Mucosa of descending colon (tissue), 3 donors: ENCODE measurements around the gene MOGAT3. TPM values are rescaled to one million over a fixed set of nuclear protein-coding genes. Genes with fewer than 3 reads are reported as not detected.

Experiments used
- ATAC-seq: fragments of 200-7000 bp; cut with Tn5 transposase; one replicate; pipeline ENCODE4 v1.9.1; 2020; ENCODE audit warnings: mild to moderate bottlenecking, moderate library complexity
- DNase-seq, 3 donors: peaks; one replicate each; pipeline ENCODE4 v3.0.0-alpha.2; 2020
- H3K36me3 ChIP-seq: fragments of 200-600 bp; one replicate; pipeline ENCODE4 v1.8.0; 2021; ENCODE audit warnings: low read depth, mild to moderate bottlenecking
- H3K4me1 ChIP-seq: fragments of 200-600 bp; one replicate; pipeline ENCODE4 v1.8.0; 2021; ENCODE audit warnings: low read depth, mild to moderate bottlenecking
- H3K4me3 ChIP-seq: fragments of 200-600 bp; one replicate; pipeline ENCODE4 v1.8.0; 2021; ENCODE audit warnings: mild to moderate bottlenecking
- H3K9me3 ChIP-seq: fragments of 200-600 bp; one replicate; pipeline ENCODE4 v1.8.0; 2021; ENCODE audit warnings: mild to moderate bottlenecking
- CTCF ChIP-seq: fragments of 200-600 bp; IDR thresholded peaks from one replicate; pipeline ENCODE4 v1.8.0; 2022; ENCODE audit warnings: antibody characterized with exemption, mild to moderate bottlenecking
- intact Hi-C, 2 donors: fragments of 100-400 bp; cut with DNase I in 1 of 2; cut with micrococcal nuclease in 1 of 2; formaldehyde crosslinking; loops; one replicate each; pipeline versions ENCODE4 v1.11.0 to v1.11.1; 2022; cut with DNase I, micrococcal nuclease
- total RNA-seq, 3 donors: library from RNA; stranded (reverse); fragmentation: NEBNext Ultra II Directional in 2 of 3; extraction: Animal tissue kit (Norgen Biotek cat#: 25700) in 2 of 3; gene quantifications; one replicate each; pipeline versions ENCODE4 v1.2.1 to v1.2.4, GENCODE V29; 2021 to 2023
- donor health status: DM: no; HTN: no; CAD: no; lungs with moderate emphysema.
- donor health status: DM: no; HTN: no; CAD: no.
- donor health status: DM: no; HTN: yes; CAD: no.

The MOGAT3 gene
- total RNA-seq, 3 donors from 2014 or later = 27.9 to 66.2 (median 58.3) TPM

GRCh38 chr7:101243646-101244374 lies 43.0 kb upstream of the MOGAT3 start:
- intact Hi-C loops = no loop called here
- no peaks in the 10 kb centered on the region for H3K9me3 ChIP-seq
- H3K4me1 ChIP-seq = peaks cover 11% of the 10 kb centered on the region
- H3K36me3 ChIP-seq = no peaks in the 10 kb centered on the region
- DNase-seq = peak in 1 of 3 donors; percentile 40
- ATAC-seq = peak; percentile 3
- peak overlapping the region; percentile 43 for H3K4me3 ChIP-seq
- no peak for TF ChIP-seq CTCF

DNA sequence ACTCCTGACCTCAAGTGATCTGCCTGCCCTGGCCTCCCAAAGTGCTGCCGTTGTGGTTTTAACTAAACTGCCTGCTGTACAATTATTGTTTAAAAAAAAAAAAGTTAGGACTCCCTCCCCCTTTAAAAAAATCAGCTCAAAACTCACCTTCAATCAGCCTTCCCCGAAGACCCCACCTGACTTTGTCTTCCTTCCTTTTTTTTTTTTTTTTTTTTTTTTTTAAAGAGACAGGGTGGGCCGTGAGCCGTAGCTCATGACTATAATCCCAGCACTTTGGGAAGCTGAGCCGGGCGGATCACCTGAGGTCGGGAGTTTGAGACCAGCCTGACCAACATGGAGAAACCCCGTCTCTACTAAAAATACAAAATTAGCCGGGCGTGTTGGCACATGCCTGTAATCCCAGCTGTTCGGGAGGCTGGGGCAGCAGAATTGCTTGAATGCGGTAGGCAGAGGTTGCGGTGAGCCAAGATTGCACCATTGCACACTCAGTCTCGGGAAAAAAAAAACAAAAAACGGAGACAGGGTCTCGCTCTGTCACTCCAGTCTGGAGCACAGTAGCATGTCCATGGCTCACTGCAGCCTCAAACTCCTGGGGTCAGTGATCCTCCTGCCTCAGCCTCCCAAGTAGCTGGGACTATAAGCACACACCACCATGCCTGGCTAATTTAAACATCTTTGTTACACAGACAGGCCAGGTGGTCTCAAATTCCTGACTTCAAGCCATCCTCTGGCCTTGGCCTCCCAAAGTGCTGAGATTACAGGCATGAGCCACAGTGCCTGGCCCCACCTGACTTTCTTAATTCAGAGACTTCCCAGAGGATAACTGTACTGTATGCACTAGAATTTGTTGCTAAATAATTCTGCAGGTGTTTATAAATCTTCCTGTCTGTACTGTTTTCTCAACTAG lies 40.9 kb upstream of the MOGAT3 start:
- TF ChIP-seq CTCF = no peak
- intact Hi-C loops = no loop called here
- H3K4me3 ChIP-seq = no peak overlapping the region
- DNase-seq = no peak
- no peaks in the 10 kb centered on the region for H3K9me3 ChIP-seq
- ATAC-seq = no peak
- no peaks in the 10 kb centered on the region for H3K36me3 ChIP-seq
- peaks cover 26% of the 10 kb centered on the region for H3K4me1 ChIP-seq

GRCh38 chr7:101241015-101241363 lies 40.2 kb upstream of the MOGAT3 start:
- no peaks in the 10 kb centered on the region for H3K36me3 ChIP-seq

DNA sequence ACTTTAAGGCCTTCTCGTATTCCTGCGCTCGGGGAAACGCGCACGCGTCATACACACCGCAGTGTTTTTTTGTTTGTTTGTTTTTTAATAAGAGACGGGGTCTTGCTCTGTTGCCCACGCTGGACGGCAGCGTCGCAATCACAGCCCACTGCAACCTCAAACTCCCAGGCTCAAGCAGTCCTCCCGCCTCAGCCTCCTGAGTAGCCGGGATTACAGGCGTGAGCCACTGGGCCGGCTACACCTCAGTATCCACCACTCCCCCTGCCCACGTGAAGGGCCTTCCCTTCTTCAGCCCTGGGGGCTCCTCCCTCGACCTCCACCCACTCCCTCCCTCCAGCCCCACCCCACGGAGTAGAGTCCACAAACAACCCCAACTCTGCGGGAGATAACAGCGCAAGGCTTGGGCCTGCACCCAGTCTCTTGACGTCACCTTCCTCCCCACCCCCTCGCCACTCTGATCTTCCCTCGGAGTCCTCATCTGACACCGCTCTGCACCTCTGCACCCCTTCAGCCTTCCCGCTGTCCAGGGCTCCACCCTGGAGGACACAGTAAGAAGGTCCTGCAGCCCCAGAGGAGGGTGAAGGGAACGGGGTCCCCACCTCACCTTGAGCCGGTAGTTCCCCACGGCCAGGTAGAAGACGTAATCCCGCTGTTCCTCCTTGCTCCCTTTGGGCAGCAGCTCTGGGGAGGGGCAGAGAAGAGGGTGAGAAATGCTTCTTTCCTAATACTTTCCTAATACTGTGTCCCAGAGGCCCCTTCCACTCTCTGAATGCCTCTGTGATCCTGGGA lies 39.6 kb upstream of the MOGAT3 start:
- ATAC-seq (no peak), DNase-seq (peak in 1 of 3 donors; percentile 21)
- intact Hi-C loops = no loop called here
- TF ChIP-seq CTCF = no peak
- H3K4me1 ChIP-seq = peaks cover 28% of the 10 kb centered on the region
- no peaks in the 10 kb centered on the region for H3K9me3 ChIP-seq
- no peak overlapping the region for H3K4me3 ChIP-seq
- H3K36me3 ChIP-seq = no peaks in the 10 kb centered on the region

More at GRCh38 chr7:101241015-101241363, 40.2 kb upstream of the MOGAT3 start:
- Histone ChIP-seq H3K4me3 (no peak overlapping the region), H3K9me3 (no peaks in the 10 kb centered on the region), H3K4me1 (peaks cover 28% of the 10 kb centered on the region)
- intact Hi-C loops = no loop called here
- no peak for TF ChIP-seq CTCF
- no peak for ATAC-seq
- DNase-seq = no peak

GRCh38 chr7:101239951-101240220 lies 39.0 kb upstream of the MOGAT3 start:
- intact Hi-C loops = no loop called here
- Histone ChIP-seq H3K4me1 (peaks cover 25% of the 10 kb centered on the region), H3K36me3 (no peaks in the 10 kb centered on the region), H3K4me3 (no peak overlapping the region), H3K9me3 (no peaks in the 10 kb centered on the region)
- TF ChIP-seq CTCF = no peak
- no peak for ATAC-seq
- DNase-seq = no peak
